GM13977 (cell line): ENCODE results near the gene C17orf114.

Source experiments
- DNase-seq: peaks from one replicate; pipeline ENCODE4 v3.0.0; 2012; ENCODE audit warnings: low spot score
- in situ Hi-C: fragments of 300-500 bp; cut with MboI; formaldehyde crosslinking; loops from one replicate; pipeline ENCODE4 v1.12.0; 2022; ENCODE audit warnings: low sequenced_read_pairs, low pct_unique_long_range_greater_than_20kb, mixed read lengths, inconsistent platforms; ENCODE audit not compliant: unreplicated experiment
- TF ChIP-seq, protein P1 (sequence below): IDR thresholded peaks from 2 replicates; pipeline ENCODE4 v1.5.1; 2012; ENCODE audit warnings: mild to moderate bottlenecking, control low read depth; ENCODE audit not compliant: insufficient read depth; ENCODE audit errors: extremely low read depth, missing control alignments

C17orf114 gene

DNA sequence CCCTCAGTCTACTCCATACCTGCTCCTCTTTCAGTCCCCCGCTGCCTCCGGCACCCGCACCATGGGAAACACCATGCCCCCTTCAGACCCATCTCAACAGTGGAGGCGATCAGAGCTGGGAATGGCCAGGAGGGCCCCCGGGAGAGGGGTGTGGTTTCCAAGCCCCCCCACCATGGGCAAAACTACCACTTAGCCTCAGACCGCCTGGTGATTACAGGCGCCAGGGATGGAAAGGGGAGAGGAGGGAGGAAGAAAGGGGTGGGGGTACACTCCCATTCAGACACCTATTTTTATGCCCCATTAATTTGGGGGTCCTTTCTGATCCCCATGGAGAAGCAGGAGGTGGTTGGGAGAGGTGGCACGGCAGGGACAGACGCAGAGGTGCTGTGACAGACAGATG, at the start of gene C17orf114:
C17orf114 (minus strand) TSS at position 101 of the 400 bp plus-strand sequence.
- TF ChIP-seq, protein P1, sequence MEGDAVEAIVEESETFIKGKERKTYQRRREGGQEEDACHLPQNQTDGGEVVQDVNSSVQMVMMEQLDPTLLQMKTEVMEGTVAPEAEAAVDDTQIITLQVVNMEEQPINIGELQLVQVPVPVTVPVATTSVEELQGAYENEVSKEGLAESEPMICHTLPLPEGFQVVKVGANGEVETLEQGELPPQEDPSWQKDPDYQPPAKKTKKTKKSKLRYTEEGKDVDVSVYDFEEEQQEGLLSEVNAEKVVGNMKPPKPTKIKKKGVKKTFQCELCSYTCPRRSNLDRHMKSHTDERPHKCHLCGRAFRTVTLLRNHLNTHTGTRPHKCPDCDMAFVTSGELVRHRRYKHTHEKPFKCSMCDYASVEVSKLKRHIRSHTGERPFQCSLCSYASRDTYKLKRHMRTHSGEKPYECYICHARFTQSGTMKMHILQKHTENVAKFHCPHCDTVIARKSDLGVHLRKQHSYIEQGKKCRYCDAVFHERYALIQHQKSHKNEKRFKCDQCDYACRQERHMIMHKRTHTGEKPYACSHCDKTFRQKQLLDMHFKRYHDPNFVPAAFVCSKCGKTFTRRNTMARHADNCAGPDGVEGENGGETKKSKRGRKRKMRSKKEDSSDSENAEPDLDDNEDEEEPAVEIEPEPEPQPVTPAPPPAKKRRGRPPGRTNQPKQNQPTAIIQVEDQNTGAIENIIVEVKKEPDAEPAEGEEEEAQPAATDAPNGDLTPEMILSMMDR: no peak
- in situ Hi-C loops: no loop called here
- no peak for DNase-seq

- TF ChIP-seq, protein P1: no peak
- no peak for DNase-seq
Measured at GRCh38 chr17:4851084-4851483, 49.0 kb upstream of the C17orf114 start.

DNA sequence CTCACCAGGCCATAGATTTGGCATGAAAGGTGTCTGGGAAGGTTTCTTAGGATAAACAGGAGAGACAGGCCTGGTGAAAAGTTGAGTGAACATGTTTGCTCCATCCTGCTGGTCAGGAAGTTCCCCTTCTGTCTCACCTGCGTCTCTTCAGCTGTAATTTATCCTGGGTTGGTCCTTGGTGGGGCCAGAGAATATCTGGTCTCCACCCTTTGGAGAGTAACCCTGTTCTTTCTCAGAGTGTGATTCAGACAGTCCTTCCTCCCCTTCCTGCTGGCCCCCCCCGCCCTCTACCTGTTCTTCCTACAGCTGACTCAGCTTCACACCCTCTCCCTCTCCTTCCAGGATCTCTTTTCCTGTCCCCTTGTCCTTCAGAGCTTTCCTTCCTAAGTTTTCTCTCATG, 48.1 kb upstream of the C17orf114 start:
- TF ChIP-seq, protein P1: no peak
- in situ Hi-C loops: no loop called here
- no peak for DNase-seq

More at GRCh38 chr17:4851084-4851483, 49.0 kb upstream of the C17orf114 start:
- in situ Hi-C loops: no loop called here

DNA sequence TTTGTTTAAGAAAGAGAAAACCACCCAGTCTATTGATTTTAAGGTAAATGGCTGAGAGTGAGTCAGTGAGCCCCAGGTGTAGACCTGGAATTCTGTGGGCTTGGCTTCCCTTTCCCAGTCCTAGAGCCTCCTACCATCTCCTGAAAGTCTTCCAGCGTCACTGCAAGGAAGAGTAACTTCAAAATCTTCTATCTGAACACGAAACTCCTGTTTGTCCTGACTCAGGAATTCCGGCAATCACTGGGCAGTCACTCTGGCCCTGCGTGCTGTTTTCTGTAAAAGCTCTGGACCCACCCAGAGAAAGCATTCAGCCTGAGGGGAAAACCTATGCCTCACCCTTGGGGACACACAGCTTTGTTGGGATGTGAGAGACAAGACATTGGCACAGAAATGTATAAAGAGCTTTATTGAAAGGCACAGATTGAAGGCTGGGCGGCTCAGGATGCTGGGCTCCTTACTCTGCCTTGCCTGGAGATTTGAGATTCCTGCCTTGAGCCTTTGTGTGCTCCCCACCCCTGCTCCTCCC, 46.9 kb upstream of the C17orf114 start:
- no peak for DNase-seq
- in situ Hi-C loops: no loop called here
- TF ChIP-seq, protein P1: no peak

DNA sequence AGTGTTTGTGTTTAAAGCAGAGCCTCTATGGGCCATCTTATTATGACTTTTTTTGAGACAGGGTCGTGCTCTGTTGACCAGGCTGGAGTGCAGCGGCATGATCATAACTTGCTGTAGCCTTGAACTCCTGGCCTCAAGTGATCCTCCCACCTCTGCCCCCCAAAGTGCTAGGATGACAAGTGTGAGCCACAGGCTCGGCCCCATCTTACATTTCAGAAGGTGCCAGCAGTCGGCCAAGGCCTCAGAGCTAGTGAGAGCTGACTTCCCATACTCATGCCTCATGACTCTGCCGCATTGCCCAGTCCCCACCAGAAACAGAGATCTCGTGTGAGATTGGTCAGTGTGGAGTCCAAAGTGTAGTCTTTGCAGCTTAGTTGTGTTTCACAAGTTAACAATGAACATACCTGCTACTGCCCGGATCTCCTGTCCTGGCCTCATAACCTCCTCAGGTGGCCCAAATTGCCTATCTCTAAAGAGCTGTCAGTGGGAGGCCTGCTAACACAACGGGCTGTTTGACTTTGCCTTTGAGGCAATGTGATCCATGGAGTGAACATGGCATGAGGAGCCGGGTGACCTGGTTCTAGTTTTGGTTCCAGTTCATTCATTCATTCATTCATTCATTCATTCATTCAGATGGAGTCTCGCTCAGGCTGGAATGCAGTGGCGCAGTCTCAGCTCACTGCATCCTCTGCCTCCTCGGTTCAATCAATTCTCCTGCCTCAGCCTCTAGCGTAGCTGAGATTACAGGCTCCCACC, 44.7 kb upstream of the C17orf114 start:
- TF ChIP-seq, protein P1: no peak
- no peak for DNase-seq
- in situ Hi-C loops: no loop called here

- in situ Hi-C loops: no loop called here
- no peak for DNase-seq
- TF ChIP-seq, protein P1: no peak
Measured at GRCh38 chr17:4845118-4845517, 43.0 kb upstream of the C17orf114 start.
